ENCODE measurements around the gene CACNG5. TPM values are rescaled to one million over a fixed set of nuclear protein-coding genes. Genes with fewer than 3 reads are reported as not detected.

CACNG5 gene
- polyA plus RNA-seq, 1 experiment, result not detected

- ChIA-PET POLR2A (no interaction called here), CTCF (no interaction called here)
- H3K4me3 ChIP-seq (ENCODE audit: low read depth, low read length), result no peak overlapping the region
- H3K27me3 ChIP-seq (ENCODE audit: control insufficient read depth, insufficient read depth, low read length), result peaks cover 3% of the 10 kb centered on the region
- no peak for DNase-seq (ENCODE audit: low read depth)
- no peak for TF ChIP-seq CTCF (IDR thresholded peaks at IDR 0.05; ENCODE audit: insufficient read depth, low read depth, low read length)
- no peaks in the 10 kb centered on the region for H3K36me3 ChIP-seq (ENCODE audit: control insufficient read depth, insufficient read depth, low read length)
These were observed 28.9 kb downstream of the CACNG5 start for GRCh38 chr17:66863820-66864219.

GRCh38 chr17:66865151-66865550, 30.2 kb downstream of the CACNG5 start:
- no peak overlapping the region for H3K4me3 ChIP-seq (ENCODE audit: low read depth, low read length)
- TF ChIP-seq CTCF (IDR thresholded peaks at IDR 0.05; ENCODE audit: insufficient read depth, low read depth, low read length), result no peak
- H3K36me3 ChIP-seq (ENCODE audit: control insufficient read depth, insufficient read depth, low read length), result no peaks in the 10 kb centered on the region
- H3K27me3 ChIP-seq (ENCODE audit: control insufficient read depth, insufficient read depth, low read length), result peaks cover 3% of the 10 kb centered on the region
- no peak for DNase-seq (ENCODE audit: low read depth)
- ChIA-PET CTCF (interaction anchor here (0.6 kb wide), 1 partner anchor 51 kb away, joined by 3 read pairs; no protein-coding TSS in a partner anchor), POLR2A (no interaction called here)

- Histone ChIP-seq H3K36me3 (ENCODE audit: control insufficient read depth, insufficient read depth, low read length) (no peaks in the 10 kb centered on the region), H3K4me3 (ENCODE audit: low read depth, low read length) (no peak overlapping the region), H3K27me3 (ENCODE audit: control insufficient read depth, insufficient read depth, low read length) (no peaks in the 10 kb centered on the region)
- POLR2A ChIA-PET, result no interaction called here
- CTCF ChIA-PET, result no interaction called here
- TF ChIP-seq CTCF (IDR thresholded peaks at IDR 0.05; ENCODE audit: insufficient read depth, low read depth, low read length), result no peak
- no peak for DNase-seq (ENCODE audit: low read depth)
These were observed 39.0 kb downstream of the CACNG5 start for GRCh38 chr17:66873962-66874361.

GRCh38 chr17:66884931-66885330, 50.0 kb downstream of the CACNG5 start:
- CTCF ChIA-PET, result no interaction called here
- Histone ChIP-seq H3K36me3 (ENCODE audit: control insufficient read depth, insufficient read depth, low read length) (no peaks in the 10 kb centered on the region), H3K27me3 (ENCODE audit: control insufficient read depth, insufficient read depth, low read length) (no peaks in the 10 kb centered on the region; the same call in 1 of the 2 replicates), H3K4me3 (ENCODE audit: low read depth, low read length) (no peak overlapping the region)
- no peak for TF ChIP-seq CTCF (IDR thresholded peaks at IDR 0.05; ENCODE audit: insufficient read depth, low read depth, low read length)
- POLR2A ChIA-PET, result no interaction called here
- DNase-seq (ENCODE audit: low read depth), result no peak

GRCh38 chr17:66885417-66885816, 50.5 kb downstream of the CACNG5 start:
- CTCF ChIA-PET, result interaction anchor here (1.4 kb wide), 1 partner anchor 12 kb away, joined by 5 read pairs; no protein-coding TSS in a partner anchor
- H3K4me3 ChIP-seq (ENCODE audit: low read depth, low read length), result no peak overlapping the region
- POLR2A ChIA-PET, result no interaction called here
- TF ChIP-seq CTCF (IDR thresholded peaks at IDR 0.05; ENCODE audit: insufficient read depth, low read depth, low read length), result no peak
- no peaks in the 10 kb centered on the region for H3K36me3 ChIP-seq (ENCODE audit: control insufficient read depth, insufficient read depth, low read length)
- no peak for DNase-seq (ENCODE audit: low read depth)
- H3K27me3 ChIP-seq (ENCODE audit: control insufficient read depth, insufficient read depth, low read length), result no peaks in the 10 kb centered on the region; the same call in 1 of the 2 replicates

All from BJ (cell line).